Measurements from ENCODE around the gene TPCN2.

GRCh38 chr11:69050592-69051380 lies 2.1 kb downstream of the TPCN2 start:
- TF ChIP-seq POLR2A (IDR thresholded peaks at IDR 0.05) (no peak), CTCF (IDR thresholded peaks at IDR 0.05) (no peak), POLR2AphosphoS5 (IDR thresholded peaks at IDR 0.05) (no peak)

All from upper lobe of left lung (tissue), 4 donors.